Smooth muscle cell of the umbilical artery (primary cell): Measurements from ENCODE around the gene AIG1. TPM values are rescaled to one million over a fixed set of nuclear protein-coding genes. Genes with fewer than 3 reads are reported as not detected.

Experiments
- total RNA-seq: library from RNA; depleted of rRNA; stranded (reverse); fragments of >200 nt; gene quantifications from 2 replicates; pipeline ENCODE4 v1.2.3, GENCODE V29; 2014

AIG1 gene
- total RNA-seq = 44.4 and 44.8 TPM in 2 replicates

GRCh38 chr6:143060806-143061596 is at the start of gene AIG1:
TSS of gene AIG1 (plus strand) at chr6:143060889. CDS start at chr6:143060926, 37 bp downstream.

Other genes with a start within 250 kb of the AIG1 start
- gene HIVEP2, start 115.7 kb upstream of the AIG1 start, total RNA-seq = 16.0 and 37.5 TPM in 2 replicates